ENCODE data around the gene CTH. TPM values are rescaled to one million over a fixed set of nuclear protein-coding genes. Genes with fewer than 3 reads are reported as not detected.

The CTH gene
- total and polyA plus RNA-seq, 2 donors from 2014 or later, result 6.5 to 7.5 TPM

DNA sequence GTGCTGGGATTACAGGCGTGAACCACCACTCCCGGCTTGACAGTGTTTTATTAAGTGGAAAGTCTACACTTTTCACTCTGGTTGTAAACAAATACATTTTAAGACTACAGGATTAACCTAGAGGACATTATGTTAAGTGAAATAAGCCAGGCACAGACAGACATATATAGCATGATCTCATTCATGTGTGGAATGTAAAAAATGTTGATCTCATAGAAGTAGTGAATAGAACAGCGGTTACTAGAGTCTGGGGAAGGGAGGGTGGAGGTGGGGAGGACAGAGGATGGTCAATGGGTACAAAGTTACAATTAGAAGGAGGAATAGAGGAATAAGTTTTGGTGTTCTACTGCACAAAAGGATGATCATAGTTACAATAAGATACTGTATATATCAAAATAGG lies 16.9 kb downstream of the CTH start:
- no peak for FAIRE-seq
- no peak overlapping the region for H3K9ac ChIP-seq (ENCODE audit: low read length in 3 of 3)
- H3K27ac ChIP-seq (ENCODE audit: low read depth in 2 of 2, low read length in 2 of 2), result no peak overlapping the region
- TF ChIP-seq, protein P1, sequence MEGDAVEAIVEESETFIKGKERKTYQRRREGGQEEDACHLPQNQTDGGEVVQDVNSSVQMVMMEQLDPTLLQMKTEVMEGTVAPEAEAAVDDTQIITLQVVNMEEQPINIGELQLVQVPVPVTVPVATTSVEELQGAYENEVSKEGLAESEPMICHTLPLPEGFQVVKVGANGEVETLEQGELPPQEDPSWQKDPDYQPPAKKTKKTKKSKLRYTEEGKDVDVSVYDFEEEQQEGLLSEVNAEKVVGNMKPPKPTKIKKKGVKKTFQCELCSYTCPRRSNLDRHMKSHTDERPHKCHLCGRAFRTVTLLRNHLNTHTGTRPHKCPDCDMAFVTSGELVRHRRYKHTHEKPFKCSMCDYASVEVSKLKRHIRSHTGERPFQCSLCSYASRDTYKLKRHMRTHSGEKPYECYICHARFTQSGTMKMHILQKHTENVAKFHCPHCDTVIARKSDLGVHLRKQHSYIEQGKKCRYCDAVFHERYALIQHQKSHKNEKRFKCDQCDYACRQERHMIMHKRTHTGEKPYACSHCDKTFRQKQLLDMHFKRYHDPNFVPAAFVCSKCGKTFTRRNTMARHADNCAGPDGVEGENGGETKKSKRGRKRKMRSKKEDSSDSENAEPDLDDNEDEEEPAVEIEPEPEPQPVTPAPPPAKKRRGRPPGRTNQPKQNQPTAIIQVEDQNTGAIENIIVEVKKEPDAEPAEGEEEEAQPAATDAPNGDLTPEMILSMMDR (IDR thresholded peaks at IDR 0.05; ENCODE audit: borderline replicate concordance, extremely low read depth, insufficient read depth), result no peak
- no peaks in the 10 kb centered on the region for H3K4me1 ChIP-seq (ENCODE audit: control insufficient read depth in 2 of 3, insufficient read depth in 2 of 3, low read depth in 1 of 3, low read length in 3 of 3)
- H3K4me3 ChIP-seq (ENCODE audit: low read length in 3 of 3), result no peak overlapping the region
- intact Hi-C loops (cut with DNase I), result no loop called here
- H3K27me3 ChIP-seq (ENCODE audit: control insufficient read depth, insufficient read depth, low read length), result no peaks in the 10 kb centered on the region
- H3K36me3 ChIP-seq (ENCODE audit: control insufficient read depth in 2 of 3, insufficient read depth in 3 of 3, low read length in 3 of 3), result peaks cover 0 to 22% (median 2%) of the 10 kb centered on the region in 3 donors
- no peak for DNase-seq
- no peaks in the 10 kb centered on the region for H3K9me3 ChIP-seq (ENCODE audit: control insufficient read depth in 2 of 3, insufficient read depth in 1 of 3, low read length in 3 of 3)

DNA sequence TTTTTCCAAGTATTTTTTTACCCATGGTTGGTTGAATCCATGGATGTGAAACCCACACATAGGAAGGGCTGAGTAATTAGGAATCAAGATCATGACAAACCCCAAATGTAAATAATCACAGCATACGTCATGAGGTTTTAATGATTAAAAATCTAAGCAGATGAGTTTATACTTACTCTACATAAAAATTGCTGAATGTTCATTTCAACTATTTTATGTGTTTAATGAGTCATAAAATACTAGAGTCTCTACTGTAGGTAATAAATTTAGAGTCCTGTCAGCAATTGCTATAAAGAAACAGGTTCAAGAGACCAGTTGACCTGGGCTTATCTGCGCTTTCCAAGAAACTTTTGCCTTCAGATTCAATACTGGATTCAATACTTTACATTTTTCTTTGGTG lies 18.2 kb downstream of the CTH start:
- Histone ChIP-seq H3K9me3 (ENCODE audit: control insufficient read depth in 2 of 3, insufficient read depth in 1 of 3, low read length in 3 of 3) (no peaks in the 10 kb centered on the region), H3K4me3 (ENCODE audit: low read length in 3 of 3) (no peak overlapping the region), H3K4me1 (ENCODE audit: control insufficient read depth in 2 of 3, insufficient read depth in 2 of 3, low read depth in 1 of 3, low read length in 3 of 3) (no peaks in the 10 kb centered on the region), H3K9ac (ENCODE audit: low read length in 3 of 3) (no peak overlapping the region), H3K27ac (ENCODE audit: low read depth in 2 of 2, low read length in 2 of 2) (no peak overlapping the region), H3K36me3 (ENCODE audit: control insufficient read depth in 2 of 3, insufficient read depth in 3 of 3, low read length in 3 of 3) (peaks cover 0 to 22% (median 2%) of the 10 kb centered on the region in 3 donors), H3K27me3 (ENCODE audit: control insufficient read depth, insufficient read depth, low read length) (no peaks in the 10 kb centered on the region)
- TF ChIP-seq, protein P1 (IDR thresholded peaks at IDR 0.05; ENCODE audit: borderline replicate concordance, extremely low read depth, insufficient read depth), result no peak
- DNase-seq (no peak), FAIRE-seq (no peak)
- intact Hi-C loops (cut with DNase I), result no loop called here

DNA sequence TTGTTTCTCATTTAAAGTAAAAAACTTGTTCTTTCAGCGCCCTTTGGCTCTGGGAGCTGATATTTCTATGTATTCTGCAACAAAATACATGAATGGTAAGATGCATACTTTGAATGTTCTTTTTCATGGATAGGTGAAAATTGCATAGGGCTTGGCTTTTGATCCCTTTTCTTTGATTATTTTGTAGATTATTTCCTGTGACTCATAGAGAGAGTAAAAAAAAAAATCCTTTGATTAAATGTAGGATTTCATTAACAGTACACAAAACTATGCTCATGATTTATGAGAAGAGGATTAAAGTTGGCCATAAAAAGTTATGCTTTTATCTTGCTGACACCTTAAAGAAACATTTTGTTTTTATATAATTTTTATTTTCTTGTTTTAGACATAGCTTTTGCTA lies 18.7 kb downstream of the CTH start:
- H3K9ac ChIP-seq (ENCODE audit: low read length in 3 of 3), result no peak overlapping the region
- no peaks in the 10 kb centered on the region for H3K27me3 ChIP-seq (ENCODE audit: control insufficient read depth, insufficient read depth, low read length)
- H3K4me1 ChIP-seq (ENCODE audit: control insufficient read depth in 2 of 3, insufficient read depth in 2 of 3, low read depth in 1 of 3, low read length in 3 of 3), result no peaks in the 10 kb centered on the region
- H3K9me3 ChIP-seq (ENCODE audit: control insufficient read depth in 2 of 3, insufficient read depth in 1 of 3, low read length in 3 of 3), result no peaks in the 10 kb centered on the region
- TF ChIP-seq, protein P1 (IDR thresholded peaks at IDR 0.05; ENCODE audit: borderline replicate concordance, extremely low read depth, insufficient read depth), result no peak
- intact Hi-C loops (cut with DNase I), result no loop called here
- FAIRE-seq (no peak), DNase-seq (no peak)
- H3K36me3 ChIP-seq (ENCODE audit: control insufficient read depth in 2 of 3, insufficient read depth in 3 of 3, low read length in 3 of 3), result peaks cover 0 to 22% (median 2%) of the 10 kb centered on the region in 3 donors
- no peak overlapping the region for H3K27ac ChIP-seq (ENCODE audit: low read depth in 2 of 2, low read length in 2 of 2)
- no peak overlapping the region for H3K4me3 ChIP-seq (ENCODE audit: low read length in 3 of 3)

DNA sequence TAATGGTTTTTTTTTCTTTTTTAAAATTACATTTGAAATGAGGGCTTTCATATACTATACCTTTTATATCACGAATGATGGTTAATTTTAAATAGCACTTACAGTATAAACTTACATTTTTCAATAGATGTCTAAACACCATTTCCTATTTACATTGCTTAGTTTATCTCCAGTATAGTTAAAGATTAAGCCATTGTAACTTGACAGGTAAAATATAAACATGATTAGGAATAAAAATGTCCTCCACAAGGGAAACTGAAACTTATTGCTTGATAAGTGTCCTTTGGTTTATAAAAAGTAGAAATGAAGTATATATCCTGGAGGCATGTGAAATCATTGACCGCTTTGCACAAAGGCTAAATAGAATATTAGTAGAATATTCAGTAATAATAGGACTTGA lies 20.2 kb downstream of the CTH start:
- Histone ChIP-seq H3K9ac (ENCODE audit: low read length in 3 of 3) (no peak overlapping the region), H3K4me1 (ENCODE audit: control insufficient read depth in 2 of 3, insufficient read depth in 2 of 3, low read depth in 1 of 3, low read length in 3 of 3) (no peaks in the 10 kb centered on the region), H3K9me3 (ENCODE audit: control insufficient read depth in 2 of 3, insufficient read depth in 1 of 3, low read length in 3 of 3) (no peaks in the 10 kb centered on the region), H3K27me3 (ENCODE audit: control insufficient read depth, insufficient read depth, low read length) (no peaks in the 10 kb centered on the region), H3K36me3 (ENCODE audit: control insufficient read depth in 2 of 3, insufficient read depth in 3 of 3, low read length in 3 of 3) (peaks cover 2 to 19% (median 3%) of the 10 kb centered on the region in 3 donors), H3K27ac (ENCODE audit: low read depth in 2 of 2, low read length in 2 of 2) (no peak overlapping the region), H3K4me3 (ENCODE audit: low read length in 3 of 3) (no peak overlapping the region)
- intact Hi-C loops (cut with DNase I), result no loop called here
- DNase-seq (no peak), FAIRE-seq (no peak)
- TF ChIP-seq, protein P1 (IDR thresholded peaks at IDR 0.05; ENCODE audit: borderline replicate concordance, extremely low read depth, insufficient read depth), result no peak

Measured in kidney (tissue), 14 donors.